ENCODE measurements around the gene ZBTB2.
"Not testable (repeated sequence)": the region's sequence is repeated elsewhere in the genome, so short reads cannot be mapped to it uniquely, and the experiment has no call there.

ZBTB2 gene

DNA sequence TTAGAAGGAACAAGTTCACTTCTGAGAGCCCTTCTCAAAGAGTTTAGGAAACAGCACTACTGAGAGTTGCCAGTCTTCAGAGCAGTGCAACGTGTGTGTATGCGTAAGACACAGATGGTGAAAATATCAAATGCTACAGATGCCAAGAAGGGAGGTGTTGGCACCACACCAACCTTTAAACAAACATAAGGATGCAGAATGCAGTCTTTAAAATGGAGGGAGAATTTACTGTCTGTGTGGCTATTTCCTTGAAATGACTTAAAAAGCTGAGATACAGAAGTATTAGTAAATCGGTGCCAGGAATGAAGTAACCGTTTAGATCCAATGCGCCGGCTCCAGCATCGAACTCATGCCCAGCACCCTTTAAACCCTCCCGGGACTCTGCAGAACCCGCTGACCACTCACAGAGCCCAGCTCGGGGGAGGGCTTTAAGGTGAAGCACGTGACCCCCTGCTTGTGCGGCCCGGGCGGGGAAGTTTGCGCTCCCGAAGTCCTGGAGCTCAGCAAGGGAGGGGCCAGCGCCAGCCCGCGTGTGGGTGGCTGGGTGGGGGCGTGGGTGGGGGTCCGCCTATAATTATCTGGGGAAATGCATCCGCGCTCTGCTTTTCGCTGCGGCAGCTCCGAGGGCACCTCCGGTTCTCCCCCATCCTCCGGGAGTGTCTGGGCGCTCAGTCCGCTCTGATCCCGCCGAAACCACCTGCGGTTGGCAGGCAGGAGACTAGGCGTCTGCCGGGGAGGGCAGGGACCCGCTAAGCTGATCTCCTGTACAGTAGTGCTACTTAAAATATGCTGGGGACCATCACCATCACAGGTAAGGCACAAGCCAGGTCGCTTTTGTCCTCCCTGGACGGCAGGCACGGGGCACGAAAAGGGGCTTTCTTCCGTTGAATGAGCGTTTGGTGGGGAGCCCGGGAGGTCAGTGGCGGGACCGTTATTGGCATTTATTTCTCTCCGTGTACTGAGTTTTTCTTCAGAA lies 66.0 kb downstream of the ZBTB2 start:
- peak; percentile 13 for DNase-seq

DNA sequence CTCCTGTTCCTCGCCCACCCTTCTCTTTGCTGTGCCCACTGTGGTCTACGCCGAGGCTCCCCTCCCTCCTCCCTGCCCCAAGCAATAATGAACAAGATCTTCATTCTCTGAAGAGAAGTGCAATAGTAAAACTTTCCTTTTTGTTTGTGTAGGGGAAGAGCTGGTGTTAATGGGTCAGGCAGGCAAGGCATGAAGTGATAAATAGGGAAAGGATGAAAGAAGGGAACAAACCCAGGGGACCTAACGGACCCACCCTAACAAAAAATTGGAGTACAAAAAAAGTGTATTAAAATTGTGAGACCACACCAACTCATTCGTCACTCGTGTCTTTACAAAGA lies 66.9 kb downstream of the ZBTB2 start:
- no peak for DNase-seq

- DNase-seq: peak; percentile 71
These were observed 67.4 kb downstream of the ZBTB2 start for GRCh38 chr6:151323791-151324487.

DNA sequence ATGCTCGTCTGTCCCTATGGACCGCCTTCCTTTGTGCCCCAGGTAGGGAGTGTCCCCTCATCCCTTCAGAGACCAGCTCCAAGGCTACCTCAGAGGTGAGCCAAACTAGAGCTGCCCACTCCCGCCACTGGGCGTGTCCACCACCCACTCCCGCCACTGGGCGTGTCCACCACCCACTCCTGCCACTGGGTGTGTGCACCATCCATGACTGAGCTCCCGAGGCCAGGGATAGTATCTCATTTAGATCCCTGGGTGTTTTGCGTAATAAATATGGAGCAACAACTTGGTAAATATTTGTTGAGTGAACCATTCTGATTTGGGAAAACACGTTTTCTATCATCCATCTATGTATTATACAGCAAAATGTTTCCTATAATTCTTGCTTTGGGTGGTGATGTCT lies 68.8 kb downstream of the ZBTB2 start:
- DNase-seq: no peak

DNA sequence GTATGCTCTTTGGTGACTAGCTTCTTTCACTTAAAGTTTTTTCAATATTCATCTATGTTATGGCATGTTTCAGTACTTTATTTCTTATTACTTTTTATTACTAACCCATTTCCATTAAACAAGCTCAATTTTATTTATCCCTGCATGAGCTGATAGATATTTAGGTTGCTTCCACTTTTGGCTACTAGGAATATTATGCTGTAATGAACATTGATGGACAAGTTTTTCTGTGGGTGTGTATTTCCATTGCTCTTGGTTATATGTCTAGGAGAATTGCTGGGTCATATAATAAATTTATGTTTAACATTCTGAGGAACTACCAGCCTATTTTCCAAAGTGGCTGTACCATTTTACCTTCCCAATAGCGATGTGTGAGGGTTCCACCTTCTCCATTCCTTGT lies 69.9 kb downstream of the ZBTB2 start:
- DNase-seq: no peak

GRCh38 chr6:151320140-151320539 lies 71.2 kb downstream of the ZBTB2 start:
- no peak for DNase-seq

- DNase-seq: no peak
These were observed 73.4 kb downstream of the ZBTB2 start for GRCh38 chr6:151317995-151318365.

DNA sequence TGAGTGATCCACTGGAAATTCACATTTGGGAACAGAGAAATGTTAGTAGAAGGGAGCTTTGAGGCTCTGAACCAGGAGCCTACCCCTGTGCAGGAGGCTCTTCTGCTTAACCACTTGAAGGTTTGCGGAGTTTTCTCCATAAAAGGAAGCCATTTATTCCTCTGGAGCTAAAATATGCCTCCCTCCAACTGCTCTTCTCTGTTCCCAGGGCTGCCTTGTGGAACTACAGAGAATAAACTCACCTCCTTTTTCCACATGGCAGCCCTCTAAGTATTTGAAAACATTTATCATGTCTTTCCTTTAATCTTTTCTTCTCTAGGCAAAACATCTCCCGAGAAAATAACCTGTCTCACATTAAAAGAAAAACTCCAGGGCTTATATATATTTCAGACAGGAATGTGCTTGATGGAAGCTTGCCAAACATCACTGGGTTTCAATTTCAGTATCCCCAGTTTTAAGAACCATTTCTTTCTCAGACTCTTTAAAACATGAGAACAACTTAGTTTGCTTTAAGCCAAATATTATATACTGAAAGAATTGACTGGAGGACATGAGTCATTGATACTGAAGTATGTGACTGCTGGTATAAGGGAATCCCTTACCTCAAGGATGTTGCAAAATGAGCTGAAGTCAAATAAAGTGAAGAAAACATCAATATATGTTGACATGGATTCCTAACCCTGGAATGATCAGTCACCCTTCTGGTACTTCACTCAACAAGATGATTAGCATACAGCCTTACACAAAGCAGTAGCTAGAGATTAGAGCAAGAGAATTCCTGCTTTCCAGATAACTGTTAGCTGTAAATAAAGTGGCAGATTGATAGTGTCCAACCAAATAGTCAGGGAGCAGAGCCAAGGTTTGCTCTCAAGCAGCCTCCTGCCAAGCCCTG lies 74.0 kb downstream of the ZBTB2 start:
- DNase-seq: no peak

- DNase-seq: not testable (repeated sequence)
These were observed 75.7 kb downstream of the ZBTB2 start for GRCh38 chr6:151315661-151316060.

Data from CD4-positive, alpha-beta T cell treated with Interleukin-17A for 1 hour (primary cell).